AML-193 (cell line): ENCODE data around the gene LTB4R2.
"Not testable (repeated sequence)": the region's sequence is repeated elsewhere in the genome, so short reads cannot be mapped to it uniquely, and the experiment has no call there.

Source experiments
- DNase-seq, 2 experiments: peaks; one replicate each; lab custom pipeline; 2025; lab: John Stamatoyannopoulos, UW

LTB4R2 gene

GRCh38 chr14:24317141-24317928 lies 7.4 kb downstream of the LTB4R2 start:
- no peak for DNase-seq

- no peak for DNase-seq
Observed at GRCh38 chr14:24321212-24321975, 11.5 kb downstream of the LTB4R2 start.

- DNase-seq: no peak
Observed at GRCh38 chr14:24322672-24323071, 12.7 kb downstream of the LTB4R2 start.

- no peak for DNase-seq
Observed at GRCh38 chr14:24323341-24323740, 13.4 kb downstream of the LTB4R2 start.

GRCh38 chr14:24324024-24324423 lies 14.1 kb downstream of the LTB4R2 start:
- DNase-seq: no peak

- DNase-seq: no peak
Observed at GRCh38 chr14:24325041-24325530, 15.1 kb downstream of the LTB4R2 start.

- DNase-seq: no peak
Observed at GRCh38 chr14:24325963-24326362, 16.0 kb downstream of the LTB4R2 start.

GRCh38 chr14:24327303-24327702 lies 17.4 kb downstream of the LTB4R2 start:
- DNase-seq: peak; percentile 70 to 78

GRCh38 chr14:24327914-24328313 lies 18.0 kb downstream of the LTB4R2 start:
- not testable (repeated sequence) for DNase-seq

GRCh38 chr14:24329073-24329663 lies 19.2 kb downstream of the LTB4R2 start:
- peak; percentile 11 to 22 for DNase-seq

GRCh38 chr14:24329736-24330135 lies 19.8 kb downstream of the LTB4R2 start:
- DNase-seq: peak; percentile 88 to 94

GRCh38 chr14:24330973-24331674 lies 21.2 kb downstream of the LTB4R2 start:
- no peak for DNase-seq

GRCh38 chr14:24331731-24332267 lies 21.9 kb downstream of the LTB4R2 start:
- peak in 1 of 2 experiments; percentile 16 for DNase-seq

GRCh38 chr14:24332268-24332993 lies 22.5 kb downstream of the LTB4R2 start:
- peak; percentile 67 to 77 for DNase-seq

GRCh38 chr14:24334431-24335291 lies 24.7 kb downstream of the LTB4R2 start, which contains the start of gene ADCY4:
Gene ADCY4, minus strand, starts transcription at chr14:24335071. Its CDS starts 419 bp downstream, at chr14:24334652.
- DNase-seq: no peak

GRCh38 chr14:24335461-24336171 lies 25.7 kb downstream of the LTB4R2 start:
- no peak for DNase-seq

GRCh38 chr14:24337144-24337823 lies 27.3 kb downstream of the LTB4R2 start:
- DNase-seq: no peak

- DNase-seq: no peak
Observed at GRCh38 chr14:24337824-24338175, 27.9 kb downstream of the LTB4R2 start.

GRCh38 chr14:24338843-24339242 lies 28.9 kb downstream of the LTB4R2 start:
- DNase-seq: no peak
